ENCODE measurements around the gene LRRC71.

- no peak for TF ChIP-seq CTCF (IDR thresholded peaks at IDR 0.05)
- no peak for TF ChIP-seq POLR2A (IDR thresholded peaks at IDR 0.05)
Observed at GRCh38 chr1:156963621-156964020, 43.2 kb downstream of the LRRC71 start.
